Caco-2 (cell line): Measurements from ENCODE around the gene SMIM29. TPM values are rescaled to one million over a fixed set of nuclear protein-coding genes. Genes with fewer than 3 reads are reported as not detected.

Experiments
- microRNA-seq: library from miRNA; unstranded; fragments of <30 nt; microRNA quantifications from one replicate; pipeline ENCODE4 v1.2.0, GENCODE V29; 2022
- total RNA-seq: library from RNA; stranded (reverse); gene quantifications from 2 replicates; pipeline ENCODE4 v1.2.3, GENCODE V29; 2022

Gene SMIM29
- total RNA-seq, 1 experiment from 2014 or later, result 16.0 TPM

Small RNA genes lying within 50 kb of the gene (microRNA-seq; reads per million reads assigned to microRNA genes)
- gene MIR6835, result not detected

Other genes with a start within 250 kb of the SMIM29 start
- 0.09 TPM in 1 of 2 replicates, not detected in the other for gene GRM4, start 102.9 kb downstream of the SMIM29 start, total RNA-seq
- 301 and 322 TPM in 2 replicates for gene HMGA1, start 12.1 kb downstream of the SMIM29 start, total RNA-seq
- gene NUDT3, start 143.7 kb upstream of the SMIM29 start, total RNA-seq, result 22.3 and 22.9 TPM in 2 replicates
- gene RPS10, start 177.1 kb upstream of the SMIM29 start, total RNA-seq, result 1,650 and 1,752 TPM in 2 replicates
- 3.4 and 3.7 TPM in 2 replicates for gene PACSIN1, start 217.1 kb upstream of the SMIM29 start, total RNA-seq